ENCODE results near the gene MAP3K10. TPM values are rescaled to one million over a fixed set of nuclear protein-coding genes. Genes with fewer than 3 reads are reported as not detected.

Gene MAP3K10
- total RNA-seq, 1 experiment from 2014 or later: 11.8 TPM

Other genes starting within 250 kb of the MAP3K10 start
- 183 and 196 TPM in 2 replicates for gene PSMC4, start 220.3 kb upstream of the MAP3K10 start, total RNA-seq (2022)
- gene ZNF546, start 194.4 kb upstream of the MAP3K10 start, total RNA-seq (2022): 0.98 and 1.0 TPM in 2 replicates
- gene ZNF780B, start 135.2 kb upstream of the MAP3K10 start, total RNA-seq (2022): 27.5 and 32.2 TPM in 2 replicates
- gene ZNF780A, start 100.5 kb upstream of the MAP3K10 start, total RNA-seq (2022): 21.7 and 22.9 TPM in 2 replicates
- gene TTC9B, start 27.0 kb downstream of the MAP3K10 start, total RNA-seq (2022): not detected in 2 replicates
- gene CCNP, start 35.3 kb downstream of the MAP3K10 start, total RNA-seq (2022): 4.1 and 5.3 TPM in 2 replicates
- 164 and 169 TPM in 2 replicates for gene AKT2, start 93.9 kb downstream of the MAP3K10 start, total RNA-seq (2022)
- 25.8 and 28.3 TPM in 2 replicates for gene C19orf47, start 157.0 kb downstream of the MAP3K10 start, total RNA-seq (2022)
- gene PLD3, start 157.3 kb downstream of the MAP3K10 start, total RNA-seq (2022): 100 and 114 TPM in 2 replicates
- gene HIPK4, start 198.8 kb downstream of the MAP3K10 start, total RNA-seq (2022): not detected in 2 replicates
- 2.5 TPM in 2 replicates for gene PRX, start 222.0 kb downstream of the MAP3K10 start, total RNA-seq (2022)
- gene SERTAD1, start 234.6 kb downstream of the MAP3K10 start, total RNA-seq (2022): 7.7 and 8.6 TPM in 2 replicates

All from Caco-2 (cell line).